Measurements from ENCODE around the gene NUDT16. TPM values are rescaled to one million over a fixed set of nuclear protein-coding genes. Genes with fewer than 3 reads are reported as not detected.

NUDT16 gene
- polyA plus RNA-seq, 4 donors = 21.8 to 42.6 (median 40.7) TPM

- no peak for DNase-seq (ENCODE audit: low read depth in 4 of 4, low spot score in 3 of 4)
Observed at GRCh38 chr3:131435000-131435399, 53.4 kb downstream of the NUDT16 start.

Other genes with a start within 250 kb of the NUDT16 start
- 100 to 1,000 TPM in 3 of 4 donors, 10 to 100 TPM in 1; 87.2 to 145 (median 116) TPM for gene MRPL3, start 121.2 kb downstream of the NUDT16 start, polyA plus RNA-seq (ENCODE audit: insufficient read length in 4 of 4)

All from left renal pelvis (tissue), 4 donors.